B cell (primary cell): ENCODE measurements around the gene JAG2. TPM values are rescaled to one million over a fixed set of nuclear protein-coding genes. Genes with fewer than 3 reads are reported as not detected.

Experiments used
- ATAC-seq: fragments of 200-7000 bp; cut with Tn5 transposase; one replicate; pipeline ENCODE4 v1.10.0; 2021; ENCODE audit warnings: low read depth, mild to moderate bottlenecking, moderate number of reproducible peaks, moderate library complexity
- CTCF ChIA-PET: fragments of 350-600 bp; sonication (Branson Sonifier 250); formaldehyde crosslinking; loops from one replicate; lab custom pipeline; 2021; ENCODE audit warnings: antibody characterized with exemption, inconsistent platforms; lab: Charles Lee
- POLR2A ChIA-PET: fragments of 350-600 bp; sonication (Branson Sonifier 250); formaldehyde crosslinking; loops from one replicate; lab custom pipeline; 2021; ENCODE audit warnings: antibody characterized with exemption; lab: Charles Lee
- DNase-seq: peaks from one replicate; pipeline ENCODE4 v3.0.0; 2013
- H2AFZ ChIP-seq: 2 replicates; pipeline ENCODE4 v1.6.1; 2012; ENCODE audit warnings: mild to moderate bottlenecking, low read depth, low read length; ENCODE audit not compliant: insufficient read depth, poor library complexity, severe bottlenecking
- H3K27ac ChIP-seq, 2 donors: 1 replicate in 1 of 2; 2 replicates in 1 of 2; pipeline ENCODE4 v1.5.1; 2012 to 2013; ENCODE audit warnings: low read length in 2 of 2, mild to moderate bottlenecking in 2 of 2, moderate library complexity in 1 of 2
- H3K27me3 ChIP-seq, 4 experiments: fragments of 200-600 bp in 1 of 4; sonication (generic) in 1 of 4; replicated peaks in 1 of 4; 1 replicate in 2 of 4; 2 replicates in 2 of 4; pipeline versions ENCODE4 v1.6.1 to v1.7.0; 2013 to 2016; ENCODE audit warnings: low read length in 3 of 4, mild to moderate bottlenecking in 2 of 4, mixed read lengths in 1 of 4, moderate library complexity in 1 of 4; ENCODE audit not compliant: insufficient read depth in 4 of 4, control insufficient read depth in 3 of 4; ENCODE audit errors: control extremely low read depth in 1 of 4
- H3K36me3 ChIP-seq, 2 experiments: replicated peaks in 1 of 2; 1 replicate in 1 of 2; 2 replicates in 1 of 2; pipeline versions ENCODE4 v1.6.1 to v1.7.1; 2013; ENCODE audit warnings: low read length in 1 of 2; ENCODE audit not compliant: insufficient read depth in 2 of 2, control insufficient read depth in 1 of 2; ENCODE audit errors: control extremely low read depth in 1 of 2, extremely low read depth in 1 of 2
- H3K4me1 ChIP-seq, 2 donors: fragments of 200-600 bp in 1 of 2; sonication (generic) in 1 of 2; 1 replicate in 1 of 2; 2 replicates in 1 of 2; pipeline versions ENCODE4 v1.5.1 to v1.6.1; 2013 to 2017; ENCODE audit warnings: low read length in 2 of 2; ENCODE audit not compliant: control insufficient read depth in 2 of 2, insufficient read depth in 2 of 2
- H3K4me2 ChIP-seq: replicated peaks from 2 replicates; pipeline ENCODE3; 2012; ENCODE audit warnings: mild to moderate bottlenecking, low read depth, low read length; ENCODE audit not compliant: poor library complexity, severe bottlenecking
- H3K4me3 ChIP-seq, 5 experiments: fragments of 200-600 bp in 1 of 5; sonication (generic) in 1 of 5; 1 replicate in 3 of 5; 2 replicates in 2 of 5; pipeline versions ENCODE4 v1.5.1 to v1.7.0; 2011 to 2016; ENCODE audit warnings: low read length in 4 of 5, mild to moderate bottlenecking in 4 of 5, low read depth in 2 of 5, control low read depth in 1 of 5, moderate library complexity in 1 of 5; ENCODE audit not compliant: insufficient read depth in 1 of 5; ENCODE audit errors: control extremely low read depth in 1 of 5, extremely low read depth in 1 of 5
- H3K79me2 ChIP-seq: fragments of 200-600 bp; sonication (generic); one replicate; pipeline ENCODE4 v1.6.0; 2016; ENCODE audit warnings: low read length; ENCODE audit not compliant: control insufficient read depth, insufficient read depth
- H3K9ac ChIP-seq: fragments of 200-600 bp; sonication (generic); 2 replicates; pipeline ENCODE4 v1.6.1; 2017; ENCODE audit warnings: mild to moderate bottlenecking, low read length, moderate library complexity
- H3K9me3 ChIP-seq, 3 donors: one replicate each; pipeline versions ENCODE4 v1.6.1 to v1.7.1; 2013; ENCODE audit warnings: low read length in 2 of 3; ENCODE audit not compliant: control insufficient read depth in 2 of 3, insufficient read depth in 1 of 3; ENCODE audit errors: control extremely low read depth in 1 of 3
- H4K20me1 ChIP-seq: 2 replicates; pipeline ENCODE4 v1.6.0; 2012; ENCODE audit warnings: mild to moderate bottlenecking, low read length; ENCODE audit not compliant: insufficient read depth, control insufficient read depth, poor library complexity, severe bottlenecking
- H3K27ac Mint-ChIP-seq: one replicate; pipeline ENCODE4 v1.8.0; 2021; ENCODE audit warnings: mixed read lengths
- H3K27me3 Mint-ChIP-seq: one replicate; pipeline ENCODE4 v1.8.0; 2021; ENCODE audit warnings: mixed read lengths
- H3K4me1 Mint-ChIP-seq: one replicate; pipeline ENCODE4 v1.8.0; 2021; ENCODE audit warnings: mixed read lengths
- H3K4me3 Mint-ChIP-seq: one replicate; pipeline ENCODE4 v1.8.0; 2021; ENCODE audit warnings: mixed read lengths
- H3K9me3 Mint-ChIP-seq: one replicate; pipeline ENCODE4 v1.8.0; 2022; ENCODE audit warnings: mixed read lengths; ENCODE audit not compliant: insufficient read depth
- EZH2 ChIP-seq: IDR thresholded peaks from 2 replicates; pipeline ENCODE4 v1.6.1; 2012; ENCODE audit warnings: borderline replicate concordance, low read depth, mild to moderate bottlenecking, moderate library complexity, low read length; ENCODE audit not compliant: insufficient read depth, poor library complexity, severe bottlenecking
- WGBS: methylation state at CpG from one replicate; pipeline ENCODE4 v1.1.5; 2013; ENCODE audit warnings: missing lambda C conversion rate; ENCODE audit not compliant: insufficient coverage; 5-methylcytosine and 5-hydroxymethylcytosine counted together
- intact Hi-C: fragments of 100-400 bp; cut with micrococcal nuclease; formaldehyde crosslinking; loops from one replicate; pipeline ENCODE4 v1.10.0; 2022
- polyA plus RNA-seq: library from polyadenylated mRNA; depleted of rRNA; stranded (reverse); fragments of >200 nt; gene quantifications from 2 replicates; pipeline ENCODE4 v1.2.3, GENCODE V29; 2012
- total RNA-seq, 2 donors: library from RNA; stranded (reverse); fragments of 120-200 nt in 1 of 2; gene quantifications; 1 replicate in 1 of 2; 2 replicates in 1 of 2; pipeline versions ENCODE4 v1.2.3 to v1.2.4, GENCODE V29; 2013 to 2022
- TF ChIP-seq, protein P1 (sequence below): fragments of 200-600 bp; IDR thresholded peaks from one replicate; pipeline ENCODE4 v1.8.0; 2022; ENCODE audit warnings: antibody characterized with exemption, mild to moderate bottlenecking

The JAG2 gene
- total and polyA plus RNA-seq, 2 donors (not counting 1 experiment from before 2014, with no cell fraction given): 0.27 to 0.34 TPM

DNA sequence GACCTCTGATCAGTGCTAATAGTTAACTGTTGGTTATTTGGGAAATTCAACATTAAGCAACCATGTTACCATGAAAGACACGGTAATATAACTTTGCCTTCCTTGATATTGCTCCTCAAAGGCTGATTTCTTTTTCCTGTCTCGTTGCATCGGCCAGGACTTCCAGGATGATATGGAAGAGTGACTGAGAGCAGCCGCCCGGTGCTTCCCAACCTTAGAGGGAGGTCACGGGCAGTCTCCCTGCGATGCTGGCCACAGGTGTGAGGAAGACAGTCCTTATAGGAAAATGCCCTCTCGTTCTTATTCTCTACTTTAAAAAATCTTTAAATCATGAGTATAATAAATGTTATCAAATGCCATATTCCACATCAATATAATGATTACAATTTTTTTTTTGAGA lies 70.3 kb downstream of the JAG2 start:
- ATAC-seq: no peak
- peaks cover 1 to 13% (median 5%) of the 10 kb centered on the region in 3 donors for H3K9me3 ChIP-seq
- no CpG with 5 or more reads among the region's 8 CpGs for WGBS

DNA sequence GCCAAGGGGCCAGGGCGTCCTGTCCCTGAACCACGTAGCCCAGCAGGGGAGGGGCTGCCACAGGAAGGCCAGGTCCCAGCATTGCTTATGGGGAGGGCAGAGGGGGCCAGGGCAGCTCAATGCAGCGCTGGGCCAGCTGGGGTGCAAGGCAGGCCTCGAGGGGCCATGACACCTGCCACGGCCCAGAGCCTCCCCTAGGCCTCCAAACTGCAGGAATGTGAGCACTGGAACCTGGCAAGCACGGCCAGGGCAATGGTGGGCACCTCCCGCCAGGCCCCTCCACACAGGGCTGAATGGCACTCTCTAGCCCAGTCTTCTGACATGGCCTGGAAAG lies 70.8 kb downstream of the JAG2 start:
- TF ChIP-seq, protein P1, sequence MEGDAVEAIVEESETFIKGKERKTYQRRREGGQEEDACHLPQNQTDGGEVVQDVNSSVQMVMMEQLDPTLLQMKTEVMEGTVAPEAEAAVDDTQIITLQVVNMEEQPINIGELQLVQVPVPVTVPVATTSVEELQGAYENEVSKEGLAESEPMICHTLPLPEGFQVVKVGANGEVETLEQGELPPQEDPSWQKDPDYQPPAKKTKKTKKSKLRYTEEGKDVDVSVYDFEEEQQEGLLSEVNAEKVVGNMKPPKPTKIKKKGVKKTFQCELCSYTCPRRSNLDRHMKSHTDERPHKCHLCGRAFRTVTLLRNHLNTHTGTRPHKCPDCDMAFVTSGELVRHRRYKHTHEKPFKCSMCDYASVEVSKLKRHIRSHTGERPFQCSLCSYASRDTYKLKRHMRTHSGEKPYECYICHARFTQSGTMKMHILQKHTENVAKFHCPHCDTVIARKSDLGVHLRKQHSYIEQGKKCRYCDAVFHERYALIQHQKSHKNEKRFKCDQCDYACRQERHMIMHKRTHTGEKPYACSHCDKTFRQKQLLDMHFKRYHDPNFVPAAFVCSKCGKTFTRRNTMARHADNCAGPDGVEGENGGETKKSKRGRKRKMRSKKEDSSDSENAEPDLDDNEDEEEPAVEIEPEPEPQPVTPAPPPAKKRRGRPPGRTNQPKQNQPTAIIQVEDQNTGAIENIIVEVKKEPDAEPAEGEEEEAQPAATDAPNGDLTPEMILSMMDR: no peak
- TF ChIP-seq EZH2: no peak
- Histone ChIP-seq H2AFZ (no peak overlapping the region), H3K9me3 (peaks cover 1 to 13% (median 5%) of the 10 kb centered on the region in 3 donors), H3K4me3 (no peak overlapping the region), H3K79me2 (no peaks in the 10 kb centered on the region), H3K4me1 (peaks cover 9 to 14% of the 10 kb centered on the region in 2 donors), H3K4me2 (no peak overlapping the region), H3K36me3 (no peaks in the 10 kb centered on the region), H3K27me3 (peaks cover 0 to 12% (median 1%) of the 10 kb centered on the region in 4 experiments), H3K27ac (no peak overlapping the region), H4K20me1 (no peaks in the 10 kb centered on the region), H3K9ac (no peak overlapping the region)
- Mint-ChIP-seq H3K4me3 (no peak overlapping the region), H3K27me3 (peaks cover 26% of the 10 kb centered on the region), H3K9me3 (no peaks in the 10 kb centered on the region), H3K27ac (no peak overlapping the region), H3K4me1 (peaks cover 12% of the 10 kb centered on the region)
- intact Hi-C loops: no loop called here
- WGBS: 73% methylated on average over 6 of the region's 7 CpGs
- ChIA-PET CTCF (interaction anchor here (0.9 to 1.9 kb wide), 2 partner anchors 9 to 11 kb away, joined by 3 to 7 read pairs; no protein-coding TSS in a partner anchor), POLR2A (no interaction called here)
- ATAC-seq (no peak), DNase-seq (no peak)

More for the DNA sequence above, 70.3 kb downstream of the JAG2 start:
- peaks cover 12% of the 10 kb centered on the region for H3K4me1 Mint-ChIP-seq
- Histone ChIP-seq H3K4me2 (no peak overlapping the region), H2AFZ (no peak overlapping the region), H4K20me1 (no peaks in the 10 kb centered on the region), H3K27me3 (peaks cover 0 to 17% (median 6%) of the 10 kb centered on the region in 4 experiments), H3K79me2 (no peaks in the 10 kb centered on the region), H3K9ac (no peak overlapping the region), H3K4me1 (peaks cover 7 to 12% of the 10 kb centered on the region in 2 donors), H3K36me3 (no peaks in the 10 kb centered on the region), H3K27ac (no peak overlapping the region), H3K4me3 (no peak overlapping the region)
- CTCF ChIA-PET: interaction anchor here (0.7 to 1.9 kb wide), 2 partner anchors 11 to 173 kb away, joined by 5 to 7 read pairs; no protein-coding TSS in a partner anchor
- POLR2A ChIA-PET: no interaction called here
- no peak for TF ChIP-seq EZH2
- TF ChIP-seq, protein P1: no peak
- no peak for DNase-seq
- H3K4me3 Mint-ChIP-seq: no peak overlapping the region
- H3K27me3 Mint-ChIP-seq: peaks cover 31% of the 10 kb centered on the region
- intact Hi-C loops: no loop called here
- H3K9me3 Mint-ChIP-seq: no peaks in the 10 kb centered on the region
- no peak overlapping the region for H3K27ac Mint-ChIP-seq
